ENCODE measurements around the gene NINJ1. TPM values are rescaled to one million over a fixed set of nuclear protein-coding genes. Genes with fewer than 3 reads are reported as not detected.

NINJ1 gene
- total and polyA plus RNA-seq, 2 of the 13 experiments (the other 11 are each of a cell fraction or from before 2014, with no cell fraction given), result 81.2 to 92.1 TPM

- TF ChIP-seq ZNF780A (CRISPR knock-in tag; IDR thresholded peaks at IDR 0.05), result no peak
- no peak for TF ChIP-seq MZF1 (CRISPR knock-in tag; IDR thresholded peaks at IDR 0.05; ENCODE audit: borderline replicate concordance)
- TF ChIP-seq, protein P1, sequence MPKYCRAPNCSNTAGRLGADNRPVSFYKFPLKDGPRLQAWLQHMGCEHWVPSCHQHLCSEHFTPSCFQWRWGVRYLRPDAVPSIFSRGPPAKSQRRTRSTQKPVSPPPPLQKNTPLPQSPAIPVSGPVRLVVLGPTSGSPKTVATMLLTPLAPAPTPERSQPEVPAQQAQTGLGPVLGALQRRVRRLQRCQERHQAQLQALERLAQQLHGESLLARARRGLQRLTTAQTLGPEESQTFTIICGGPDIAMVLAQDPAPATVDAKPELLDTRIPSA (CRISPR knock-in tag; IDR thresholded peaks at IDR 0.05; ENCODE audit: borderline replicate concordance), result no peak
- TF ChIP-seq ZNF362 (CRISPR knock-in tag; IDR thresholded peaks at IDR 0.05; ENCODE audit: borderline replicate concordance), result no peak
- TF ChIP-seq ZNF776 (CRISPR knock-in tag; IDR thresholded peaks at IDR 0.05), result no peak
- no peak for TF ChIP-seq ZKSCAN1 (IDR thresholded peaks at IDR 0.05; ENCODE audit: low read length)
- TF ChIP-seq NFIB (CRISPR knock-in tag; IDR thresholded peaks at IDR 0.05; ENCODE audit: borderline replicate concordance), result no peak
- TF ChIP-seq ZNF549 (CRISPR knock-in tag; IDR thresholded peaks at IDR 0.05), result no peak
- no peak for TF ChIP-seq MIXL1 (CRISPR knock-in tag; IDR thresholded peaks at IDR 0.05)
- no peak for TF ChIP-seq ZBTB38 (CRISPR knock-in tag; IDR thresholded peaks at IDR 0.05)
- TF ChIP-seq KLF9 (CRISPR knock-in tag; IDR thresholded peaks at IDR 0.05; ENCODE audit: low read depth), result no peak
- no peak for TF ChIP-seq ZNF567 (CRISPR knock-in tag; IDR thresholded peaks at IDR 0.05; ENCODE audit: borderline replicate concordance)
- no peak for TF ChIP-seq JARID2 (CRISPR knock-in tag; IDR thresholded peaks at IDR 0.05; ENCODE audit: insufficient replicate concordance)
- no peak for TF ChIP-seq ZNF235 (CRISPR knock-in tag; IDR thresholded peaks at IDR 0.05; ENCODE audit: borderline replicate concordance)
- no peak for TF ChIP-seq ZNF263 (CRISPR knock-in tag; IDR thresholded peaks at IDR 0.05)
- TF ChIP-seq CSRNP2 (CRISPR knock-in tag; conservative IDR thresholded peaks at IDR 0.05; ENCODE audit: low read depth), result no peak
- no peak for TF ChIP-seq FUBP1 (CRISPR knock-in tag; IDR thresholded peaks at IDR 0.05; ENCODE audit: borderline replicate concordance)
- no peak for FAIRE-seq
Observed at GRCh38 chr9:93076792-93077128, 57.3 kb downstream of the NINJ1 start.

More at GRCh38 chr9:93076792-93077128, 57.3 kb downstream of the NINJ1 start:
- DNase-seq (ENCODE audit: low spot score) (no peak), ATAC-seq (no peak)
- Histone ChIP-seq H3K4me1 (ENCODE audit: insufficient read depth, low read length) (peaks cover 14% of the 10 kb centered on the region; the same call in 1 of the 2 replicates), H3K4me2 (ENCODE audit: low read depth, low read length) (no peak overlapping the region), H3K36me3 (replicated peaks in 1 of 2; ENCODE audit: control insufficient read depth in 1 of 2, insufficient read depth in 2 of 2, low read length in 2 of 2) (no peaks in the 10 kb centered on the region), H3K79me2 (ENCODE audit: insufficient read depth, low read length) (no peaks in the 10 kb centered on the region), H3K9ac (ENCODE audit: insufficient read depth, low read depth, low read length) (no peak overlapping the region), H3K4me3 (replicated peaks in 1 of 3; ENCODE audit: insufficient read depth in 1 of 3, low read depth in 2 of 3, low read length in 3 of 3) (no peak overlapping the region), H3K27ac (ENCODE audit: extremely low read length, insufficient read depth, low read length) (no peak overlapping the region), H3K9me3 (ENCODE audit: low read length) (no peaks in the 10 kb centered on the region), H4K20me1 (ENCODE audit: insufficient read depth, low read length) (no peaks in the 10 kb centered on the region), H2AFZ (ENCODE audit: low read length) (no peak overlapping the region), H3K27me3 (ENCODE audit: control insufficient read depth in 1 of 2, insufficient read depth in 2 of 2, low read length in 2 of 2) (no peaks in the 10 kb centered on the region)
- in situ Hi-C loops (cut with HindIII; ENCODE audit: extremely low pct_ligation_motif_present, low pct_unique_long_range_greater_than_20kb), result no loop called here
- WGBS (ENCODE audit: low lambda C conversion rate), result 58% methylated on average over 2 of the region's 2 CpGs
- ChIA-PET POLR2A (no interaction called here), CTCF (ENCODE audit: low intra/inter-chr PET ratio, low total read pairs) (no interaction called here)
- no TSS peak for BruUV-seq (replicated peaks)
- intact Hi-C loops (cut with micrococcal nuclease; ENCODE audit: unreplicated experiment), result no loop called here
